SK-N-SH (cell line): Measurements from ENCODE around the gene ITGB5. TPM values are rescaled to one million over a fixed set of nuclear protein-coding genes. Genes with fewer than 3 reads are reported as not detected.

Source experiments
- CTCF ChIA-PET: fragments of 300-600, 350-600 bp; formaldehyde crosslinking; extraction: SDS; loops from one replicate; lab custom pipeline; 2021; lab: Yijun Ruan, JAX
- POLR2A ChIA-PET: fragments of 350-600 bp; sonication (Branson Sonifier 250); formaldehyde crosslinking; extraction: SDS; loops from one replicate; lab custom pipeline; 2020; ENCODE audit warnings: antibody characterized with exemption, inconsistent platforms; lab: Yijun Ruan, JAX
- DNase-seq: peaks from one replicate; pipeline ENCODE4 v3.0.0; 2012
- H2AFZ ChIP-seq: fragments of 200-600 bp; sonication (generic); 2 replicates; pipeline ENCODE4 v1.8.1; 2016; ENCODE audit warnings: antibody characterized with exemption, mild to moderate bottlenecking, low read depth
- H3F3A ChIP-seq: fragments of 200-600 bp; sonication (generic); replicated peaks from 2 replicates; pipeline ENCODE3; 2016; ENCODE audit warnings: antibody characterized with exemption, mild to moderate bottlenecking; ENCODE audit not compliant: insufficient read depth
- H3K27ac ChIP-seq, 2 experiments: fragments of 200-500 bp in 1 of 2; fragments of 200-600 bp in 1 of 2; sonication (Bioruptor generic) in 1 of 2; sonication (generic), shearing (Covaris generic) in 1 of 2; 2 replicates each; pipeline versions ENCODE4 v1.5.1 to v1.6.1; 2014 to 2016; ENCODE audit warnings: low read depth in 2 of 2, inconsistent platforms in 1 of 2, low read length in 1 of 2, mild to moderate bottlenecking in 1 of 2, mixed read lengths in 1 of 2
- H3K27me3 ChIP-seq: fragments of 200-600 bp; sonication (generic), shearing (Covaris generic); 2 replicates; pipeline ENCODE4 v1.6.1; 2016; ENCODE audit warnings: mixed run types; ENCODE audit not compliant: insufficient read depth
- H3K36me3 ChIP-seq, 2 experiments: fragments of 200-500 bp in 1 of 2; fragments of 200-600 bp in 1 of 2; sonication (Bioruptor generic) in 1 of 2; sonication (generic) in 1 of 2; replicated peaks in 1 of 2; 2 replicates each; pipeline versions ENCODE3 to v1.5.1; 2014 to 2016; ENCODE audit warnings: low read length in 1 of 2, mild to moderate bottlenecking in 1 of 2; ENCODE audit not compliant: insufficient read depth in 2 of 2, control insufficient read depth in 1 of 2
- H3K4me1 ChIP-seq, 2 experiments: fragments of 200-500 bp in 1 of 2; fragments of 200-600 bp in 1 of 2; sonication (Bioruptor generic) in 1 of 2; sonication (generic), shearing (Covaris generic) in 1 of 2; 2 replicates each; pipeline versions ENCODE4 v1.5.1 to v1.6.1; 2014 to 2016; ENCODE audit warnings: low read depth in 1 of 2, low read length in 1 of 2, mixed run types in 1 of 2; ENCODE audit not compliant: insufficient read depth in 2 of 2, control insufficient read depth in 1 of 2
- H3K4me2 ChIP-seq: fragments of 200-600 bp; sonication (generic), shearing (Covaris generic); 2 replicates; pipeline ENCODE4 v1.6.1; 2017; ENCODE audit warnings: mixed run types
- H3K4me3 ChIP-seq, 2 experiments: fragments of 200-500 bp in 1 of 2; fragments of 200-600 bp in 1 of 2; sonication (Bioruptor generic) in 1 of 2; sonication (generic), shearing (Covaris generic) in 1 of 2; 2 replicates each; pipeline versions ENCODE4 v1.5.1 to v1.8.1; 2014 to 2016; ENCODE audit warnings: low read depth in 2 of 2, inconsistent platforms in 1 of 2, low read length in 1 of 2, mild to moderate bottlenecking in 1 of 2, mixed read lengths in 1 of 2, moderate library complexity in 1 of 2
- H3K79me2 ChIP-seq: fragments of 200-600 bp; sonication (generic); 2 replicates; pipeline ENCODE4 v1.8.1; 2017; ENCODE audit warnings: mild to moderate bottlenecking; ENCODE audit not compliant: insufficient read depth
- H3K9ac ChIP-seq: fragments of 200-600 bp; sonication (generic); 2 replicates; pipeline ENCODE4 v1.6.1; 2017; ENCODE audit warnings: mixed run types
- H3K9me2 ChIP-seq: fragments of 200-600 bp; sonication (generic); 2 replicates; pipeline ENCODE4 v1.6.1; 2017; ENCODE audit warnings: mixed run types
- H3K9me3 ChIP-seq: fragments of 200-600 bp; sonication (generic); 2 replicates; pipeline ENCODE4 v1.6.1; 2017; ENCODE audit warnings: mixed run types, mild to moderate bottlenecking, moderate library complexity
- H4K20me1 ChIP-seq: fragments of 200-600 bp; sonication (generic); 2 replicates; pipeline ENCODE4 v1.6.1; 2017; ENCODE audit warnings: mild to moderate bottlenecking, mixed run types; ENCODE audit not compliant: insufficient read depth
- CHD2 ChIP-seq: fragments of 150-350 bp; IDR thresholded peaks from 2 replicates; pipeline ENCODE4 v1.6.1; 2018; ENCODE audit warnings: low read length; ENCODE audit not compliant: partially characterized antibody
- EZH2phosphoT487 ChIP-seq: fragments of 200-600 bp; sonication (generic); IDR thresholded peaks from 2 replicates; pipeline ENCODE4 v1.6.1; 2017; ENCODE audit warnings: low read depth, mixed run types, mild to moderate bottlenecking, antibody characterized with exemption, moderate library complexity, borderline replicate concordance
- FOSL2 ChIP-seq: IDR thresholded peaks from 2 replicates; pipeline ENCODE4 v1.4.0; 2012; ENCODE audit warnings: low read depth, mild to moderate bottlenecking, moderate library complexity, borderline replicate concordance
- FOXM1 ChIP-seq: IDR thresholded peaks from 2 replicates; pipeline ENCODE4 v1.4.0; 2012; ENCODE audit warnings: low read depth, mild to moderate bottlenecking
- GABPA ChIP-seq: IDR thresholded peaks from 2 replicates; pipeline ENCODE4 v1.4.0; 2012; ENCODE audit warnings: low read depth, mild to moderate bottlenecking
- GATA2 ChIP-seq: sonication (generic); formaldehyde crosslinking; IDR thresholded peaks from 2 replicates; pipeline ENCODE4 v1.5.0; 2020; ENCODE audit warnings: mild to moderate bottlenecking, missing genetic modification reagents
- JUND ChIP-seq: IDR thresholded peaks from 2 replicates; pipeline ENCODE4 v1.4.0; 2012
- MXI1 ChIP-seq: IDR thresholded peaks from 2 replicates; pipeline ENCODE4 v1.6.1; 2012; ENCODE audit warnings: mild to moderate bottlenecking, low read depth, low read length, improper control_type of control experiment
- NRF1 ChIP-seq: IDR thresholded peaks from 2 replicates; pipeline ENCODE4 v1.6.1; 2012; ENCODE audit warnings: low read depth, mild to moderate bottlenecking, low read length
- POLR2AphosphoS5 ChIP-seq: IDR thresholded peaks from 2 replicates; pipeline ENCODE4 v1.6.1; 2012; ENCODE audit warnings: low read depth, low read length
- RCOR1 ChIP-seq: fragments of 150-350 bp; IDR thresholded peaks from 2 replicates; pipeline ENCODE4 v1.6.1; 2017; ENCODE audit warnings: antibody characterized with exemption, low read length
- RXRA ChIP-seq: IDR thresholded peaks from 2 replicates; pipeline ENCODE4 v1.4.0; 2012; ENCODE audit warnings: low read depth, mild to moderate bottlenecking, borderline replicate concordance
- SIN3A ChIP-seq: IDR thresholded peaks from 2 replicates; pipeline ENCODE4 v1.6.1; 2012; ENCODE audit warnings: low read depth, mild to moderate bottlenecking, low read length, moderate library complexity, borderline replicate concordance
- SMC3 ChIP-seq: IDR thresholded peaks from 2 replicates; pipeline ENCODE4 v1.6.1; 2012; ENCODE audit warnings: low read depth, low read length, improper control_type of control experiment
- TAF1 ChIP-seq: IDR thresholded peaks from 2 replicates; pipeline ENCODE4 v1.6.1; 2012; ENCODE audit warnings: low read depth, mild to moderate bottlenecking, low read length, moderate library complexity, borderline replicate concordance
- YY1 ChIP-seq: IDR thresholded peaks from 2 replicates; pipeline ENCODE4 v1.4.0; 2012; ENCODE audit warnings: low read depth, mild to moderate bottlenecking
- WGBS: methylation state at CpG from one replicate; pipeline ENCODE4 v1.1.6; 2017; ENCODE audit warnings: low lambda C conversion rate; 5-methylcytosine and 5-hydroxymethylcytosine counted together
- polyA plus RNA-seq, 3 experiments: library from polyadenylated mRNA; depleted of rRNA; stranded (reverse); fragments of >200 nt; gene quantifications; 2 replicates each; pipeline ENCODE4 v1.2.3, GENCODE V29; 2012
- TF ChIP-seq, protein P1 (sequence below): IDR thresholded peaks from 2 replicates; pipeline ENCODE4 v1.4.0; 2012; ENCODE audit warnings: low read depth, borderline replicate concordance
- TF ChIP-seq, protein P2 (sequence below): IDR thresholded peaks from 2 replicates; pipeline ENCODE4 v1.4.0; 2012; ENCODE audit warnings: low read depth
- TF ChIP-seq, protein P3 (sequence below): IDR thresholded peaks from 2 replicates; pipeline ENCODE4; 2012
- TF ChIP-seq, protein P4 (sequence below): fragments of 150-350 bp; IDR thresholded peaks from 2 replicates; pipeline ENCODE4 v1.6.1; 2017; ENCODE audit warnings: antibody characterized with exemption, low read length, low read depth, borderline replicate concordance

ITGB5 gene
- polyA plus RNA-seq, 1 of the 3 experiments (the other 2 are of a cell fraction) = 481 TPM

DNA sequence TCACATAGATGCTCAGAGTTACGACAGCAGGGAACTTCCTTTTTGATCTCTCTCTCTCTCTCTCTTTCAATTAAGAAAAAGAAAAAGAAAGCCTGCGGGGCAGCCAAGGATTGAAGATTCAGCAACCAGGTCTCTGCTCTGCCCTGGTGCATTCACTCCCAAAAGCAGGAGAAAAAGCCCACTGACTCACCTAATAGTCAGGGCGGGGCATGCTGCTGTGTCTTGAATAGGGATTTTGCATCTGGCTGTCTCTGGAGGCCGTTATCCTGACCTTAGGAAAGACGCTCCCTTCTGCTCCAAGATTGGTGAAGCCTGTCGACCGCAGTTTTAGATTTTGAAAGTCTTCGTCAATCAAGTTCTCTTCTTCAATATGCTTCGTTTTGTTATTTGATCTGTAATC, 20.8 kb upstream of the ITGB5 start:
- no peak overlapping the region for H2AFZ ChIP-seq
- H3K4me2 ChIP-seq = no peak overlapping the region
- H3K9me2 ChIP-seq = no peaks in the 10 kb centered on the region
- CTCF ChIA-PET = interaction anchor here (0.8 to 11.1 kb wide), 2 partner anchors 142 to 343 kb away, joined by 3 to 332 read pairs; no protein-coding TSS in a partner anchor
- WGBS = 91% methylated on average over 9 of the region's 9 CpGs
- no peak overlapping the region for H3K4me3 ChIP-seq
- H3K36me3 ChIP-seq = no peaks in the 10 kb centered on the region
- no peak overlapping the region for H3K9ac ChIP-seq
- TF ChIP-seq FOXM1 (no peak), EZH2phosphoT487 (no peak), TAF1 (no peak), SMC3 (no peak), GATA2 (CRISPR knock-in tag) (no peak), YY1 (no peak), CHD2 (no peak), JUND (no peak), NRF1 (no peak), FOSL2 (no peak), POLR2AphosphoS5 (no peak), GABPA (no peak), MXI1 (no peak), SIN3A (no peak), RXRA (no peak), RCOR1 (no peak)
- TF ChIP-seq, protein P1, sequence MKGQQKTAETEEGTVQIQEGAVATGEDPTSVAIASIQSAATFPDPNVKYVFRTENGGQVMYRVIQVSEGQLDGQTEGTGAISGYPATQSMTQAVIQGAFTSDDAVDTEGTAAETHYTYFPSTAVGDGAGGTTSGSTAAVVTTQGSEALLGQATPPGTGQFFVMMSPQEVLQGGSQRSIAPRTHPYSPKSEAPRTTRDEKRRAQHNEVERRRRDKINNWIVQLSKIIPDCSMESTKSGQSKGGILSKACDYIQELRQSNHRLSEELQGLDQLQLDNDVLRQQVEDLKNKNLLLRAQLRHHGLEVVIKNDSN = no peak
- TF ChIP-seq, protein P2, sequence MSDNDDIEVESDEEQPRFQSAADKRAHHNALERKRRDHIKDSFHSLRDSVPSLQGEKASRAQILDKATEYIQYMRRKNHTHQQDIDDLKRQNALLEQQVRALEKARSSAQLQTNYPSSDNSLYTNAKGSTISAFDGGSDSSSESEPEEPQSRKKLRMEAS = no peak
- TF ChIP-seq, protein P3, sequence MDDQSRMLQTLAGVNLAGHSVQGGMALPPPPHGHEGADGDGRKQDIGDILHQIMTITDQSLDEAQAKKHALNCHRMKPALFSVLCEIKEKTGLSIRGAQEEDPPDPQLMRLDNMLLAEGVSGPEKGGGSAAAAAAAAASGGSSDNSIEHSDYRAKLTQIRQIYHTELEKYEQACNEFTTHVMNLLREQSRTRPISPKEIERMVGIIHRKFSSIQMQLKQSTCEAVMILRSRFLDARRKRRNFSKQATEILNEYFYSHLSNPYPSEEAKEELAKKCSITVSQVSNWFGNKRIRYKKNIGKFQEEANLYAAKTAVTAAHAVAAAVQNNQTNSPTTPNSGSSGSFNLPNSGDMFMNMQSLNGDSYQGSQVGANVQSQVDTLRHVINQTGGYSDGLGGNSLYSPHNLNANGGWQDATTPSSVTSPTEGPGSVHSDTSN = no peak
- TF ChIP-seq, protein P4, sequence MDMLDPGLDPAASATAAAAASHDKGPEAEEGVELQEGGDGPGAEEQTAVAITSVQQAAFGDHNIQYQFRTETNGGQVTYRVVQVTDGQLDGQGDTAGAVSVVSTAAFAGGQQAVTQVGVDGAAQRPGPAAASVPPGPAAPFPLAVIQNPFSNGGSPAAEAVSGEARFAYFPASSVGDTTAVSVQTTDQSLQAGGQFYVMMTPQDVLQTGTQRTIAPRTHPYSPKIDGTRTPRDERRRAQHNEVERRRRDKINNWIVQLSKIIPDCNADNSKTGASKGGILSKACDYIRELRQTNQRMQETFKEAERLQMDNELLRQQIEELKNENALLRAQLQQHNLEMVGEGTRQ = no peak
- H4K20me1 ChIP-seq = no peaks in the 10 kb centered on the region
- H3K27me3 ChIP-seq = no peaks in the 10 kb centered on the region
- no peak for DNase-seq
- no peaks in the 10 kb centered on the region for H3K79me2 ChIP-seq
- POLR2A ChIA-PET = no interaction called here
- peaks cover 0 to 2% of the 10 kb centered on the region in 2 experiments; a peak in 1 of 4 replicates for H3K4me1 ChIP-seq
- no peak overlapping the region for H3K27ac ChIP-seq
- H3K9me3 ChIP-seq = no peaks in the 10 kb centered on the region
- peaks cover 7% of the 10 kb centered on the region for H3F3A ChIP-seq
